Limb (tissue), 2 donors: ENCODE measurements around the gene ATF3.

Source experiments
- DNase-seq, 2 donors: peaks; one replicate each; pipeline ENCODE4 v3.0.0-alpha.2; 2016; ENCODE audit errors: extremely low spot score in 2 of 2

The ATF3 gene

DNA sequence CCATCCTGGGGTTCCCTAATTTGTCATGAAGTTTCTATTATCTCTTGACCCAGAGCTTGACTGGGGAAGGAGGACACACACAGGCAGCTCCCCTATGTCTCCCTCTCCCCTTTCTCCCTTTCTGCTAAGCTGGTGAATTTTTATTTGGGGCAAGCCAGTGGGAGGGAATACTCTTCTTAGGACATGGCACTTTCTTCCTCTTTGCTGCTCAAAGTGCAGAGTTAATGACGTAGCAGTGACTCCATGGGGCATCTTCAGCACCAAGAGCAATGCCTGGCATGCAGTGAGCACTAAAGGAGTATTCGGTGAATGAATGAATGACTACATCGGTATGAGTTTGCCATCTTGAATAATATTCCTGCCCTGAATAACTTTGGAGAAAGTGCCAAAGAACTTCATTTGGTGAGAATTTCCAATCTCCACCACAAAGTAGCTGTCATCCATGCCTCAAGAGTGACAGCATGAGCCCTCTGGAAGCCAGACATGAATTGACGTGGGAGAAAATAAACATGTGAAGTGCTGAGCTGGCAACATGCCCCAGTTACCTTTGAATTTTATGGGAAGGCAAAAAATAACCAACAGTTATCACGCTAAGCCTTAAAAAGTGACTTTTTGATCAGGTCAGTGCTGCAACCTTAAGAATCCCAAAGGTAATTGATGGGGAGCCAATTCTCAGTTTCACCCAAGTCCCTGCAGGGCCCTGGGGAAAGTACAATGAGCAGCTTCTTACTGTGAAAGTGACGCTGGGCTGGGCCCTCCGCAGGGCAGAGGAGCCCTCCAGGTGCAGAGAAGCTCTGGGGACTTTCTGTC lies 22.1 kb upstream of the ATF3 start:
- DNase-seq: no peak

DNA sequence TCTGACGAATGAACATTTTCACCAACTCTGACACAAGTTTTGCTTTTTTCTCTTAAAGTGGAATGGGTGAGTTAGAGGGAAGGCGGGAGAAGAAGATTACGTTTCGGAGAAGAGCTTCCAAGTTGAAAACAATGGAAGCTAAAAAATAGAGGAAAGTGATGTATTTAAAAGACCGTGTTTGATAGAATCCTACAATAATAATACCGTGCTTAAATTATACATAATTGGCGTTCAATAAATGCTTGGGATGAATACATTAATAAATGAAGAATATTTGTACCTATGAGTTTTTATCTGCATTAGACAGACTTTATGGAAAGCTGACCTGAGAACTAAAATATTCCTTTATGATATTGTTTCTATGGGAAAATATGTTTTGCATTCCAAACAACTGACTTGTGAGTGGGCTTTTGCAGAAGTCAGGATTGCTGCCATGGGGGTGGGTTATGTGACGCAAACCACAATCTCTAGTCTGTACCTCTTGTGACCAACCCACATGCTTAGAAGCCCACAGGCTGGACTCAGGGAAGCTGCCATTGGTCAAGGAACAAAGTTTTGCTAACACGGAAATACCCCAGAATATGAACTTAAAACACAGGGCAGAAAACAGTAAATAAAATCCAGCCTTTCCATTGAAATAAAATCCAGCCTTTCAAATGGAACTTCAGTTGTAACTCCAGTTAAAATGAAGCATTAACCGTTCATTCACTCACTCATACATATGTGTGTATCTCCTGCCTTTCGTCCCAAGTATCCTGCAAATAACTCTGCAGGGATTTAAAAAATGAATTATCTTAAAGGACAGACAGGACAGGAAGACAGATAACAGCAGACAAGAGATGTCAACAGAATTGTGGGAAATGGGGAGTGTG lies 21.3 kb upstream of the ATF3 start:
- no peak for DNase-seq

DNA sequence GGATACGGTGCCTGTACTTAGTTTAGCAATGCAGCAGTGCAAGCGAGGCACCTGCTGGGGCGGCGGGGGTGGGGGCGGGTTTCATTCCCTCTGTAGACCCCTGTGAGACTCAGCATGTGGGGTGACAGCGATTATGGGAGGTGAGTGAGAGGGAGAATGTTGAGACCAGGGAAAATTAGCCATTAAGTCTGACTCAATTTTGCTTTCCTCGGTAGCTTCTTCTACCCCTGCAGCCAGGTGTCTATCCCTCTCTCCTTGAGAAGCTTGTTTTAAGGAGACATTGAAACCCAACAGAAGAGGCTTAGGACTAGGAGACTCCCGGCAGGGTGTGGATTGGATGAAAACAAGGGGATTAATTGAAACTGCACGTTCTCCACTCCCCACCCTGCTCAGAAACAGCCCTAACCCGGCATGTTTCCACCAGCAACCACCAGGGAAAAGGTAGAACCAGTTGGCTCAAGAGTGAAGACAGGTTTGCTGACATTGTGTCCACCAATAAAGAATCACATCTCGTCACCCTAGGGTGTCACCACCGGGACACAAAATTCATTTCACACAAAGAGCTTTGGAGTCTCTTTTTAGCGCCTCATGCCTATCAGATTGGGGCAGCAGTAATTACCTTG lies 20.6 kb upstream of the ATF3 start:
- DNase-seq: no peak

DNA sequence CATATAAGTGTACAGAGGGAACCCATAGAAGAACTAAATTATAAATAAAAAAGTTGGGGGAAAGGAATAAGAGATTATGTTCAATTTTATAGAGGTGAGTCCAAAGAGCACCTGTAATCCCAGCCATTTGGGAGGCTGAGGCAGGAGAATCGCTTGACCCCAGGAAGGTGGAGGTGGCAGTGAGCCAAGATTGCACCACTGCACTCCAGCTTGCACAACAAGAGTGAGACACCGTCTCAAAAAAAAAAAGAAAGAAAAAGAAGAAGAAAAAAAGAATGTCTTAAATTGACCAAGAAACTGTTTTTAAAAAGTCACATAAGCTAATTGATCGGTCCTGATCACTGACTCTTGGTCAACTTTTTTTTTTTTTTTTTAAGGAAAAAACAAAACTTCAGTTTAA lies 19.1 kb upstream of the ATF3 start:
- no peak for DNase-seq

DNA sequence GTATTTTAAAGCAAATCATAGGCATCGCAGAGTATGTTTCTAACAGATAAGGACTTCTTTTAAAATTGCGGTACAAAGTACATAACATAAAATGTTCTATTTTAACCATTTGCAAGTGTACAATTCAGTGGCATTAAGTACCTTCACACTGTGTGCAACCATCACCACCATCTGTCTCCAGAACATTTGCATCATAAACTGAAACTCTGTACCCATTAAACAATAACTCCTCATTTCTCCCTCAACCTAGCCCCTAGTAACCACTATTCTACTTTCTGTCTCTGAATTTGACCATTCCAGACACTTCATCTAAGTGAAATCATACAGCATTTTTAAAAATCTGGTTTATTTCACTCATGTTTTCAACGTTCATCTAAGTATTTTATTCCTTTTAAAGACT lies 16.6 kb upstream of the ATF3 start:
- DNase-seq: no peak

DNA sequence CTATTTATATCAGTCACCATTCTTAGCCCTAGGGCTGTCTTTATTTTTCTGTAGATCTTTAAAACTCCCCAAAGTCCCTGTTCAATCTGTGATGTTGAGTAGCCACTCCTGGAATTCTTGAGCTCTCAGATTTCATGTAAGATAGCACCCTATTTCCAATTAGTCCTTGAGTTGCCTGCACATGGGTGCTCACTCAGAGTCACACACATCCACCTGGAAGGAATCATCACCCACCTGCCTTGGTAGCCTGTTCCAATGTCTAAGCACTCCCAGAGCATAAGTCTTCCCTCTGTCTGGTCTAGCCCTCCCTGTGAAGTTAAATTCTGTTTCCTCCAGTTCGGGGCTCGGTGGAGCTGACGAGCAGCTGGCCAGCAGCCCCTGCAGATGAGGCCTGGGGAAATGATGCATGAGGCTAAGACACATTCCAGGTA lies 14.7 kb upstream of the ATF3 start:
- DNase-seq: no peak

DNA sequence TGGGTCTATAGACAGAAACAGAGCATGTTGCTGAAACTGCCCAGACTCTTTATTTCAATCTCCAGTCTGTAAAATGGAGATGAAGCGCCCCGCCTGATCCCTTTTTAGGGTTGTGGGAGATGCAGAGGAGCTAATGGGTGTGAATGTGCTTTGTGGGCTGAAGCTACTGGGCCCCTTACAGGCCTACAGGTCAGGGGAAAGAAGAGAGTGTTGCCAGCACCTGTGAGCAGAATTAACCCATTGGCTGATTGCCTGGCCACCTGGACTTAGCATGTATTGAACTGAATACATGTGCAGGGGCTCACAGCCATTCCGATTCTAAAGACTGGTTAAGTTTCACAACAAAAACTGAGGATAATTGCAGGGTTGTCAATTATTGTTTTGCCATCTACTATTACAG lies 13.9 kb upstream of the ATF3 start:
- no peak for DNase-seq

DNA sequence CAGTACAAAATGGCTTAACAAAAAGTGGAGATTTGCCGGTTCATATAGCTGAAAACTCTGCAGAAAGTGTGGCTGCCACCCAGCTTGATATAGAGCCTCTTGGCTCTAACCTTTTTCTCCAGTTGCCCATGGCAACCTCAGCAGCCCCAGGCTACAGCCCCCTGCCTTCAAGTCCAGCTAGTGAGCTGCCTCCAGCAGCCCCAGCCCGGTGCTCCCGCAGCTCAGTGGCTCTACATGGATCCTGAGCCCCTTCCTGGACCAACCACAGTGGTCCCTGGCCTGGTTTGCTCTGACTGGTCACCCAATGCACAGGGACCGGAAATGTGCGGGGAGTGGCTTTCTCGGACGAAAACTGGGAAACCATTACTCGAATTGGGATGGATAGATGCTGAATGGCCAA lies 13.3 kb upstream of the ATF3 start:
- DNase-seq: no peak

DNA sequence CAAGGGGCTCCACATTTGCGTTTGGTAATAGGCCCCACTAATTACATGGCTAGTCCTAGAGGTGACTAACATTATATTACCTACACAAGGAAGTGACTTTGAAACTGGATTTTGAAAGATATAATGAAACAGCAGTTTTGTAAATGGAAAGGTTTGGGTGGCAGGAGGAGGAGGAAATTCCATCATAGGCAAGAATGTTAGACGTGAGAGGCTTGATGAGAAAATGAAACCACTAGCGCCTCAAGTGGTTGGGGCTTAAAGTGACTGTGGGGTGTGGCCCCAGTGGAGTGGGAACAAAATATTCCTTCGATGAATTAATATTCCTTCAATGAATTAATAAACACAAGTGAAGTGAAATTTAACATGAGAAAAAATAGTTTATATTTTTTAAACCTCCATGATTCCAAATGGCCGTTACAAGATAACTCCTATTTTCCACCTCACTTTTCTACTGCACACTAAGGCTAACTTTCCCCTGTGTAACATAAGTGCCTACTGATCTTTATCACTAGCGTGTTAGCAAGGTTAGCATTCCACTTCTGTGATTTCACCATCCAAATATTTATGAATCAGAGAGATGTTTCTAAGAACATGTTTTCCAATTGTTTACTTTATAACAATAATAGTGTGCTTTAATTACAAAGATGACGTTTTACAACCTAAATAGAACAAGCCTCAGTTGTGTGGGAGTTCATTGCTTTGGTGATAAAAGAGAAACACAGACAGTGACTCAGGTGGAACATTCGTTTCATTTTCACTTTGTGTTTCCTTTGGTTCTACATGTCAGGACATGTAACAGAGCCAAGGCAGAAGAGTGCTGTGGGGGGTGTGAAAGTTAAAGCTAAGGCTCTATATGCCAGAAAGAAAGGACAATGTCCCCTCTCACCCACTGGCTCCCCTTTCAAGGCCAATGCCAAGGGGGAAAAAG lies 12.5 kb upstream of the ATF3 start:
- DNase-seq: no peak

DNA sequence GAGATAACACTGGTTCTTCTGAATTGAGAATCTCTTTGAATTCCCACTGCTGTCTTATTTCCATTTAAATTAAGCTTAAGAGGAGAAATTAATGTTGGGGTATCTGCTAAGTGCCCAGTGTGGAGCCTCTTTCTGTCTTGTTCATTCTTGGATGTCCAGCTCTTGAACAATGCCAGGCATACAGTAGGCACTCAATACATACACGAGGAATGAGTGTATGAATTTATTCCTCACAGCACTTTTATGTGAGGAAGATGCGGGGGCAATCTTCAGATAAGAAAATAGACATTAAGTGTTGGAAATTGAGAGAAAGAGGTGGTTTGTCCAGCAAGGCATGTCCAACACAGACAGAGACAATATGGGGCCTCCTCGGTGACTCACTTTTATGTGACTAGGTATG lies 11.8 kb upstream of the ATF3 start:
- DNase-seq: no peak

DNA sequence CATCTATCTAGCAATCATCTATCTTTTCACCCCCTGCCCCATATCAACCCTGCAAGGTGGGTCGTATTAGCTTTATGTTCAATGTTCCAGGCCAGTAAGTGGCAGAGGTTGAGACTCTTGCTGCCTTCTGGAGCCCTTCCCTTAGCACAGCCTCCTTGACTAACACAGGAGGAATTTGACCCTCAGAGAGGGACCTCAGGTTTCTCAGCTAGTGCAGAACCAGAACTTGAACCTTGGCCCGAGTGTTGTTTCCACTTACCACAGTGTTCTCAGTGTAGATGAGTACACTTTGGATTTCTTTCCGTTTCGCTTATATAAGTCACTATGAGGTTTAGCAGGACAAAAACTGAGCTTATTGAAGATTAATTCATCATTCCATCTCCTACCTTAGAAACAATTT lies 11.1 kb upstream of the ATF3 start:
- no peak for DNase-seq

DNA sequence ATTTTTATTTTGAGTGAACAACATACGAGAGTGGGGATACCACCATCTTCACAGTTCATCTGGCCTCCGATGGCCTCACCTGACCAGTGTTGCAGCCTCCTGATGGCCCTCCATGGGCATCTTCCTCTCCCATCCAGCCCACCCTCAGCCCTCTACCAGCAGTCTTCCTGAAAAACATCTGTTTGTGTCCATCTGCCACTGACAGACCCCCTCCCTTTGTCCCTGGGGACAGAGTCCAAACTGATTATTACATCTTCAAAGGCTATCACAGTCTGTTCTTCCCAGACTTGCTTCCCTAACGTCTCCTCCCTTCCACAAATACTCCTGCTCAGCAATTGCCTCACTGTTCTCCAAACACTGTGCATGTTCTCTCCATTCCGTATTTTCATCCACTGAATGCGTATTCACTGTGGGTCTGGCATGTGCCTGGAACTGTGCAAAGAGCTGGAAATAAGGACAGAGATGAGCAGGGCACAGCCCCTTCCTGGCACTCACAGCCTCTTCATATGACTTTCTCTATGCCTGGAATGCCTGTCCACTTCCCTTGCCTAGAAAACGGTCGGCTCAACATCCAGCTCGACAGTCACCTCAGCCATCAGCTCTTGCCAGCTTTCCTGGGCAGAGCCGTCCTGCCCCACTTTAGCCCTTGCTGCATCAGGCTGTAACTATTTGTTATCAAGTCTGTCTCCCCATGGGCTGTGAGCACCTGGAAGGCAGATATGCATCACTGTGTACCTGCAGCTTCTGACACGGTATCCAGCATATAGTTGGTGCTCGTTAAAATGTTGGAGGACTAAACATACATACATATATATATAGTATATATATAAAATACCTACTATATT lies 8.3 kb upstream of the ATF3 start:
- no peak for DNase-seq

DNA sequence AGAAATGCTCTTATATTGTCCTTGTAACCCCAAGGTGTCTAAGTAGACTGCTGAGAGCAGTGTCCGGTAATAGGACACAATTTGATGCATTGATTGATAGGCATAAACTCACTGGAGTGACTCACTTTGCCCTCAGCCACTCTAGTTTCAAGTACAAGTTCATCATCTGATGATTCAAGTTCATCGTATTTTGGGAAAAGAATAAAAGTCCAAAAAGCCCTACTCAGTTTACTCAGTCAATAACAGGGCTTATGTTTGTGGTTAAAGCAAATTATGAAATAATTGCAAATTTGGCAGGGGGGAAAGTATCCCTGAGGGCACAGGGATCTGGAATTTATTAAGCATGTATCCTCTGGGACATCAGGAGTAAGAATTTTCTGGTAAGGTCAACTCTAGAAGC lies 7.6 kb upstream of the ATF3 start:
- DNase-seq: no peak

DNA sequence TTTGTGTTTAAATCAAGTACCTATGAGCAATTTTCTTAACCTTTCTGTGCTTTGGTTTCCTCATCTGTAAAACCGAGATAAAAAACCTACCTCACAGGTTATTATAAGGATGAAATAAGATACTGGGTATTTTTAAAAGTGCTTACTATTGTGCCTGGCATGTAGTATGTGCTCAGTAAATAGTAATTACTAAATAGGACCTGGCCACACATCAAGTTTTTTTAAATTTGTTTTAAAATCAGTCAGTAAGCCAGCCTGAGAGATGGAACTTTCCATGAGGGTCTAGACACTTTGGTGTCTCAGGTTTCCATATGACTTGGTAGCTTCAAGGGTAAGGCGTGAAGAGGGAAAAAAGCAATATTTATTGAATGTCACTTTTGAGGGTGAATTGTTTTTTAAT lies 7.0 kb upstream of the ATF3 start:
- DNase-seq: no peak

DNA sequence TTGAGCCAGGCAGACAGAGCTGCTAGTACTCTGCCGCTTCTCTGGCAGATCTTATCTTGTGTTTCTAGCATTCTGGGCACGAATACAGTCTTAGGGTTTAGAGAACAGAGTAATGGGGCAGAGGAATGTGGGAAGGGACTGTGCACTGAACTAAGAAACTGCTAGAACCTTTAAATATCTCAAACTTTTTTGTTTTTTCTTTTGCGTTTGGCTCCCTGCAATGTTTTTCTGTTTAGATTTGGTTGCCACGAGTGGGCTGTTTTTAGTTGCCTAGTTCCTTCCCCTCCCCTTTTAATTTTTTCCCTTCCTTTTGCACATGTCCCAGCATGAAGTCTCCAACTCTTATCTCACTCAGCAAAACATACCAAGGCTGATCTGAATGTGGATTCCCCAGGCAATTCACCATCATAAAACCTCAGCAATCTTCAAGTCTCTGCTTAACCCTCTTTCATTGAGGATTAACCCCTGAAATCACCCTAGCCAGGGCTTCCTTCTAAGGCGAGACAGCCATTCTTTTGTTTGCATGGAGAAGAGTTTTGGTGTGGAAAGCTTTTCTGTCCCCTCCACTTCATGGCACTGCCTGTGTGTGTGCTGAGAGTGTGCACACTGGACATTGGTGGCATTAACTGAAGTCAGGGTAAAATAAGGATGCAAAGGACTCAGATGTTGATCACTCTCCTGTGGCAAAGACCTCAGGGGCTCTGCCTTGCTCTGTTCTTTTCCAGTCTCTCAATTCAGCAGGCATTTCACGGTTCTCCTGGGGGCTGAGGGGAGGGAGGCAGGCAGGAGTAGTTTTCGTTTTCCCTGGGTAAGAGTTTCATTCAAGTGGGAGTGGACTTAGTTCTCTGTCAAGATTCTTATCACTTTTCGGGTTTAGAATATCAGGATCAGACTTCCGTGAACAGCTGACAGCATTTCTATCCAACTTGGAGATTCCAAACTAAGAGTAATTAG lies 2.8 kb upstream of the ATF3 start:
- DNase-seq: no peak

DNA sequence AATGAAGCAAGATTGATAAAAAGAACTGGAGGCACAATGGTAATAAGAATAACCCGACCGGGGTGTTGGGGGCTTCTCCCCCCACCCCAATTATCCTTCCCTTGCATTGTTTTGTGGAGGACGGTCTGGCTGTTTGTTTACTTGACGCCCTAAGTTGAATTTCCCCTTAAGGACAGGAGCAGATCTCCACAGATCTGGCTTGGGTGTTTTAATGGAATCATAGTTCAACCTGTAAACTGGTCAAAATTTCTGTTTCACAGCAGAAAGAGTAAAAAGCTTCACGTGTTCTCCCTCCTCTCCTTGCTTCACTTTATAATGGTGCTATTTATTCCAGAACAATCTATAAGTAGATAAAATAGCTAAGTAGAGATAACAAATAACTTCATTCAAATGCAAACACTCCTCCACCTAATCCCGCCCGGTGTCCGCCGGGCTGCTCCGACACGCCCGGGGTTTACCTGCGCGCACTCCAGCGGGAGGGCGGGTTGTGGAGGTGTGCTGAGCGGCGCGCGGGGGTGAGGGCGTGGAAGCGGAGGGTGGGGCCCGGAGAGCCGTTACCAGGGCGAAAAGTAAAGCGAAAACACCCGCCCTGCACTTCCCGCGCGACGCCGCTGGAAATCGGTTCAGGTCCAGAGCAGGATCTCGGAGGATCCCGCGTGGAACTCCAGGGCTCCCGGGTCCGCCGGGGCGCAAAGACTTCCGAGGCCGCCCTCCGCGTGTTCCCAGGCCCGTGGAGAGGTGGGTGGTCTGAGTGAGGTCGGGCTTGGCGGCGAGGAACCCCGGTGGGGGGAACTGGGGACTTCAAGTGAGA lies 2.0 kb upstream of the ATF3 start:
- peak in 1 of 2 donors; percentile 64 for DNase-seq

DNA sequence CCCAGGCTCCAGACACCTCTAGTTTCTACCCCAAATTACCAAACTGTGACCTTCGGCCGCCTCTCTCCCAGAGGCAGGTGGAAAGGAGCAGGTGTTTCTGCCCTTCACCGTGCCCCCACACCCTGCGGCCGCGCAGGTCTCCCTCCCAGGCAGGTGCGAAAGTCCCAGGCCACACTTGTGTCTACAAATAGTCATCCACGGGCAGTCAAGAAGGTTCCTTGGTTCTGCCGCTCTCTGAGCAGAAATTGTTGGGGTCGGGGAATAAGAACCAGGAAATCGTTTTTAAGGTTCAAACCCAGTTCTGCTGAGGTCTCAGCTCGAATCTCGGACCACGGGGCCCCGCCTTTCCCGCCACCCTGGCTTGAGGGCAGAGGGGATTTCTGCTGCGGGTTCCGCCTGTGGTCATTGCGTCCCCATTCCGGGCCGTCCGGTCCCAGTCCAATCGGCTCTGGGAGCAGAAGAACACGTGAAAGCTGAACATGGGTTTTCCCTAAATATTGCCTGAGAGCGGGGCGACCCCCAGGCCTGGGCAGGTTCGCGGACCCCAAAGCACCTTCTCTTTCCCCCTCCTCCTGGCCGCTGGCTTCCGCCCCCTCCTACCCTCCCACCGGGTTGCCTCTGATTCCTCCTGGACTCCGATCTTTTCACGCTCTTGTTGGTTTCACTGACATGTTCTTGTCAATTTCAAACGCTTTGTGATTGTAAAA lies 1.2 kb upstream of the ATF3 start:
- peak in 1 of 2 donors; percentile 60 for DNase-seq

DNA sequence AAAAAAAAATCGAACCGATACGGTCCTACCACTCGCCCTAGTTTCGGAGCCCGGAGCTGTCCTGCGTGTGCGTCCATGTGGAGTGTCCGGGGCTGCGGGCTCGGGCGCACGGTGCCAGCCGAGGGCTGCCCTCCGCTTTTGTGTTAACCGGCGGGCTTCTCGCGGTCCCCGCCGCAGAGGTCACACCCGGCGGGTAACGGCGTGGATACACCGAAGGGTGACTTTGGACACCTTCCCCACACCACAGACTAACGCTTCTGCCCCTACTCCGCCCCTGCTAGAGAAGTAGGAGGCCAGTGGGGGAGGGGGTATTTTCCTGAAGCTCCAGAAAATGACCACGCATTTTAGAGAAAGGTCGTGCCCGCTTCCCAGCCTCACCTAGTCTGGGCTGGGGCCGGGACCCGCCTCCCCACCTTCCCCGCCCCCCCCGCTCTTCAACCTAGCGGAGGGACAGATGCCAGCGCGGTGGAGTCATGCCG lies 609 bp upstream of the ATF3 start:
- DNase-seq: no peak
